IMR-90 (cell line): ENCODE measurements around the gene ENPP6. TPM values are rescaled to one million over a fixed set of nuclear protein-coding genes. Genes with fewer than 3 reads are reported as not detected.

Experiments used
- ATAC-seq: fragments of 200-7000 bp; cut with Tn5 transposase; 2 replicates; pipeline ENCODE4 v1.9.1; 2020; ENCODE audit warnings: low read depth, mild to moderate bottlenecking, moderate library complexity
- BruUV-seq: library from RNA; stranded (reverse); fragments of 400-500 nt; replicated peaks from 2 replicates; lab custom pipeline; 2021; lab: Mats Ljungman, UMichigan
- CTCF ChIA-PET: fragments of 300-600 bp; formaldehyde crosslinking; extraction: SDS; loops from one replicate; lab custom pipeline; 2021; ENCODE audit warnings: antibody characterized with exemption; lab: Yijun Ruan, JAX
- POLR2A ChIA-PET: fragments of 300-600 bp; sonication (Branson Sonifier 250); formaldehyde crosslinking; loops from one replicate; lab custom pipeline; 2022; ENCODE audit warnings: antibody characterized with exemption; ENCODE audit not compliant: unreplicated experiment; lab: Charles Lee
- DNase-seq: peaks from one replicate; pipeline ENCODE4 v3.0.0; 2013
- H2AFZ ChIP-seq: replicated peaks from 2 replicates; pipeline ENCODE3; 2013; ENCODE audit warnings: low read length, mild to moderate bottlenecking; ENCODE audit not compliant: poor library complexity
- H2AK5ac ChIP-seq: 2 replicates; pipeline ENCODE4 v1.6.1; 2013; ENCODE audit warnings: low read depth, low read length, inconsistent platforms
- H2AK9ac ChIP-seq: replicated peaks from 2 replicates; pipeline ENCODE3; 2013; ENCODE audit warnings: mild to moderate bottlenecking, low read depth, low read length, moderate library complexity; ENCODE audit not compliant: poor library complexity
- H2BK120ac ChIP-seq: 2 replicates; pipeline ENCODE4 v1.6.1; 2013; ENCODE audit warnings: low read depth, low read length, inconsistent platforms
- H2BK15ac ChIP-seq: 3 replicates; pipeline ENCODE4 v1.6.1; 2013; ENCODE audit warnings: low read depth, low read length, inconsistent platforms
- H2BK20ac ChIP-seq: 2 replicates; pipeline ENCODE4 v1.6.1; 2013; ENCODE audit warnings: low read depth, mild to moderate bottlenecking, inconsistent platforms, low read length, moderate library complexity
- H2BK5ac ChIP-seq: 2 replicates; pipeline ENCODE4 v1.6.1; 2013; ENCODE audit warnings: mild to moderate bottlenecking, low read depth, low read length, inconsistent platforms; ENCODE audit not compliant: poor library complexity, severe bottlenecking
- H3K14ac ChIP-seq: replicated peaks from 2 replicates; pipeline ENCODE4 v1.6.1; 2013; ENCODE audit warnings: low read depth, low read length, inconsistent platforms
- H3K18ac ChIP-seq: 2 replicates; pipeline ENCODE4 v1.6.1; 2013; ENCODE audit warnings: low read depth, low read length, control low read depth
- H3K23ac ChIP-seq: 2 replicates; pipeline ENCODE4 v1.6.1; 2013; ENCODE audit warnings: low read depth, low read length, inconsistent platforms
- H3K27ac ChIP-seq: 2 replicates; pipeline ENCODE4 v1.5.1; 2013; ENCODE audit warnings: mild to moderate bottlenecking, control low read depth, low read length; ENCODE audit not compliant: insufficient read depth
- H3K27me3 ChIP-seq: 2 replicates; pipeline ENCODE4 v1.6.1; 2013; ENCODE audit warnings: low read length; ENCODE audit not compliant: control insufficient read depth, insufficient read depth
- H3K36me3 ChIP-seq: 2 replicates; pipeline ENCODE4 v1.6.1; 2013; ENCODE audit warnings: low read length, mixed read lengths; ENCODE audit not compliant: control insufficient read depth, insufficient read depth
- H3K4ac ChIP-seq: 2 replicates; pipeline ENCODE4 v1.6.1; 2013; ENCODE audit warnings: low read depth, low read length, inconsistent platforms
- H3K4me1 ChIP-seq: 2 replicates; pipeline ENCODE4 v1.6.1; 2013; ENCODE audit warnings: low read length, mixed read lengths; ENCODE audit not compliant: control insufficient read depth, insufficient read depth
- H3K4me2 ChIP-seq: 2 replicates; pipeline ENCODE4 v1.6.1; 2013; ENCODE audit warnings: low read depth, mild to moderate bottlenecking, control low read depth, low read length, moderate library complexity
- H3K4me3 ChIP-seq: 2 replicates; pipeline ENCODE4 v1.5.1; 2013; ENCODE audit warnings: low read depth, mild to moderate bottlenecking, control low read depth, low read length, moderate library complexity; ENCODE audit not compliant: insufficient read depth
- H3K56ac ChIP-seq: 2 replicates; pipeline ENCODE4 v1.6.1; 2013; ENCODE audit warnings: low read length, inconsistent platforms; ENCODE audit not compliant: insufficient read depth; ENCODE audit errors: extremely low read depth
- H3K79me1 ChIP-seq, 2 experiments: 2 replicates each; pipeline ENCODE4 v1.6.1; 2013; ENCODE audit warnings: low read length in 2 of 2, inconsistent platforms in 1 of 2, low read depth in 1 of 2
- H3K9ac ChIP-seq: 2 replicates; pipeline ENCODE4 v1.6.1; 2013; ENCODE audit warnings: low read depth, low read length, control low read depth
- H3K9me1 ChIP-seq: 2 replicates; pipeline ENCODE4 v1.6.1; 2013; ENCODE audit warnings: low read length, inconsistent platforms; ENCODE audit not compliant: insufficient read depth
- H3K9me3 ChIP-seq: 2 replicates; pipeline ENCODE4 v1.6.1; 2013; ENCODE audit warnings: low read length; ENCODE audit not compliant: control insufficient read depth, insufficient read depth
- H4K20me1 ChIP-seq: 2 replicates; pipeline ENCODE4 v1.6.1; 2013; ENCODE audit warnings: low read length, inconsistent platforms; ENCODE audit not compliant: insufficient read depth
- H4K5ac ChIP-seq: 2 replicates; pipeline ENCODE4 v1.6.1; 2013; ENCODE audit warnings: mild to moderate bottlenecking, low read depth, low read length, control low read depth
- H4K8ac ChIP-seq, 2 experiments: 2 replicates each; pipeline ENCODE4 v1.6.1; 2013; ENCODE audit warnings: low read depth in 2 of 2, low read length in 2 of 2, control low read depth in 1 of 2, inconsistent platforms in 1 of 2
- H4K91ac ChIP-seq: 2 replicates; pipeline ENCODE4 v1.6.1; 2013; ENCODE audit warnings: low read depth, low read length, inconsistent platforms; ENCODE audit not compliant: insufficient read depth
- ELK1 ChIP-seq: fragments of 150-350 bp; IDR thresholded peaks from 2 replicates; pipeline ENCODE4 v1.6.1; 2016; ENCODE audit warnings: low read depth, mild to moderate bottlenecking, low read length, moderate library complexity, borderline replicate concordance
- WGBS, 2 experiments: methylation state at CpG; one replicate each; pipeline versions ENCODE4 v1.1.5 to v1.1.7; 2013; ENCODE audit warnings: missing lambda C conversion rate in 2 of 2; ENCODE audit not compliant: insufficient read length in 1 of 2; ENCODE audit errors: extremely low coverage in 2 of 2; 5-methylcytosine and 5-hydroxymethylcytosine counted together
- dilution Hi-C: fragments of 300-500 bp; cut with HindIII; formaldehyde crosslinking; loops from one replicate; pipeline ENCODE4 v1.14.3; 2018; ENCODE audit warnings: low sequenced_read_pairs; ENCODE audit not compliant: unreplicated experiment
- in situ Hi-C: fragments of 300-500 bp; cut with MboI; formaldehyde crosslinking; loops from 3 replicates; pipeline ENCODE4 v1.14.3; 2019; ENCODE audit warnings: low sequenced_read_pairs, inconsistent platforms, mixed read lengths
- intact Hi-C: fragments of 100-400 bp; cut with micrococcal nuclease; formaldehyde crosslinking; loops from 2 replicates; pipeline ENCODE4 v1.10.0; 2022
- polyA plus RNA-seq, 3 experiments: library from polyadenylated mRNA; depleted of rRNA; stranded (reverse); fragments of >200 nt; gene quantifications; 2 replicates each; pipeline ENCODE4 v1.2.3, GENCODE V29; 2012; ENCODE audit warnings: low replicate concordance in 1 of 3
- total RNA-seq: library from RNA; depleted of rRNA; stranded (reverse); fragments of >200 nt; gene quantifications from 2 replicates; pipeline ENCODE4 v1.2.3, GENCODE V29; 2012
- TF ChIP-seq, protein P1 (sequence below): fragments of 150-350 bp; IDR thresholded peaks from 2 replicates; pipeline ENCODE4 v1.6.1; 2017; ENCODE audit warnings: mild to moderate bottlenecking, antibody characterized with exemption, low read length, low read depth

ENPP6 gene
- total and polyA plus RNA-seq, 2 of the 4 experiments (the other 2 are of a cell fraction): not detected

GRCh38 chr4:184111233-184111832, 106.3 kb downstream of the ENPP6 start:
- no peak overlapping the region for H3K14ac ChIP-seq
- no peak overlapping the region for H3K27ac ChIP-seq
- H3K4me2 ChIP-seq: no peak overlapping the region
- H3K4ac ChIP-seq: no peak overlapping the region
- no peak overlapping the region for H2AK5ac ChIP-seq
- no peak overlapping the region for H2BK120ac ChIP-seq
- in situ Hi-C loops (no loop called here), dilution Hi-C loops (no loop called here), intact Hi-C loops (no loop called here)
- no peak overlapping the region for H2BK20ac ChIP-seq
- H2BK5ac ChIP-seq: no peak overlapping the region
- no peak overlapping the region for H2BK15ac ChIP-seq
- no peak overlapping the region for H2AFZ ChIP-seq
- no peaks in the 10 kb centered on the region for H3K9me1 ChIP-seq
- CTCF ChIA-PET: no interaction called here
- no peak overlapping the region for H3K23ac ChIP-seq
- no peak for TF ChIP-seq ELK1
- TF ChIP-seq, protein P1, sequence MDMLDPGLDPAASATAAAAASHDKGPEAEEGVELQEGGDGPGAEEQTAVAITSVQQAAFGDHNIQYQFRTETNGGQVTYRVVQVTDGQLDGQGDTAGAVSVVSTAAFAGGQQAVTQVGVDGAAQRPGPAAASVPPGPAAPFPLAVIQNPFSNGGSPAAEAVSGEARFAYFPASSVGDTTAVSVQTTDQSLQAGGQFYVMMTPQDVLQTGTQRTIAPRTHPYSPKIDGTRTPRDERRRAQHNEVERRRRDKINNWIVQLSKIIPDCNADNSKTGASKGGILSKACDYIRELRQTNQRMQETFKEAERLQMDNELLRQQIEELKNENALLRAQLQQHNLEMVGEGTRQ: no peak
- no TSS peak for BruUV-seq
- H4K8ac ChIP-seq: no peak overlapping the region
- H4K5ac ChIP-seq: no peak overlapping the region
- no peak overlapping the region for H3K18ac ChIP-seq
- H4K20me1 ChIP-seq: no peaks in the 10 kb centered on the region
- 61% methylated on average over 4 of the region's 7 CpGs; no CpG with 5 or more reads in 1 of the 2 experiments for WGBS, 2 experiments
- no peak overlapping the region for H3K9ac ChIP-seq
- no peak overlapping the region for H3K56ac ChIP-seq
- H3K27me3 ChIP-seq: peaks cover under 1% of the 10 kb centered on the region; the same call in 1 of the 2 replicates
- no peaks in the 10 kb centered on the region for H3K79me1 ChIP-seq
- DNase-seq (no peak), ATAC-seq (no peak)
- no peaks in the 10 kb centered on the region for H3K4me1 ChIP-seq
- peaks cover 2% of the 10 kb centered on the region; the same call in 1 of the 2 replicates for H3K9me3 ChIP-seq
- POLR2A ChIA-PET: no interaction called here
- no peak overlapping the region for H4K91ac ChIP-seq
- H3K4me3 ChIP-seq: no peak overlapping the region
- no peak overlapping the region for H2AK9ac ChIP-seq
- H3K36me3 ChIP-seq: no peaks in the 10 kb centered on the region
